Right lobe of liver (tissue), 4 donors: ENCODE results near the gene PIANP.
"Not testable (repeated sequence)": the region's sequence is repeated elsewhere in the genome, so short reads cannot be mapped to it uniquely, and the experiment has no call there.

ENCODE experiments used
- CTCF ChIP-seq, 4 donors: fragments of 200-600 bp in 3 of 4; fragments of 450-650 bp in 1 of 4; IDR thresholded peaks; one replicate each; pipeline versions ENCODE4 v1.5.1 to v1.8.0; 2016 to 2022; ENCODE audit warnings: antibody characterized with exemption in 4 of 4, mild to moderate bottlenecking in 2 of 4
- POLR2A ChIP-seq: fragments of 450-650 bp; IDR thresholded peaks from one replicate; pipeline ENCODE4 v1.6.1; 2017; ENCODE audit warnings: antibody characterized with exemption, mild to moderate bottlenecking
- donor health status: DM: no; HTN: no; CAD: no.
- donor health status: DM: no; HTN: no; CAD: no.
- donor health status: DM: no; HTN: yes; CAD: no.

DNA sequence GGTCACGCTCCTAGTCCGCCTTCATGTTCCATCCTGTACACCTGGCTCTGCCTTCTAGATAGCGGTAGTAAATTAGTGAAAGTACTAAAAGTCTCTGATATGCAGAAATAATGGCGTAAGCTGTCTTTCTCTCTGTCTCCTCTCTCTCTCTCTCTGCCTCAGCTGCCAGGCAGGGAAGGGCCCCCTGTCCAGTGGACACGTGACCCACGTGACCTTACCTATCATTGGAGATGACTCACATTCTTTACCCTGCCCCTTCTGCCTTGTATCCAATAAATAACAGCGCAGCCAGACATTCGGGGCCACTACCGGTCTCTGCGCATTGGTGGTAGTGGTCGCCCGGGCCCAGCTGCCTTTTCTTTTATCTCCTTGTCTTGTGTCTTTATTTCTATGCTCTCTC lies 41.5 kb upstream of the PIANP start:
- not testable (repeated sequence) for TF ChIP-seq CTCF (IDR thresholded peaks at IDR 0.05); POLR2A
